HCT116 (cell line): ENCODE data around the gene TRIM10. TPM values are rescaled to one million over a fixed set of nuclear protein-coding genes. Genes with fewer than 3 reads are reported as not detected.
A peak's percentile ranks its signal among the peaks of the same experiment; 100 is the strongest.

Experiments
- ATAC-seq: fragments of 200-7000 bp; cut with Tn5 transposase; 2 replicates; pipeline ENCODE4 v1.9.1; 2020; ENCODE audit warnings: mild to moderate bottlenecking, moderate library complexity
- BruUV-seq: library from RNA; stranded (reverse); fragments of 400-500 nt; replicated peaks from 2 replicates; lab custom pipeline; 2021; lab: Mats Ljungman, UMichigan
- CTCF ChIA-PET: fragments of 300-600 bp; sonication (Branson Sonifier 250); formaldehyde crosslinking; loops from one replicate; lab custom pipeline; 2021; ENCODE audit warnings: antibody characterized with exemption; lab: Charles Lee
- POLR2A ChIA-PET: fragments of 300-600, 350-600 bp; sonication (Branson Sonifier 250); formaldehyde crosslinking; loops from one replicate; lab custom pipeline; 2021; ENCODE audit warnings: antibody characterized with exemption; lab: Charles Lee
- RAD21 ChIA-PET, 2 experiments: fragments of 300-600 bp; sonication (Branson Sonifier 250); formaldehyde crosslinking; loops; one replicate each; lab custom pipeline; 2023; ENCODE audit warnings: low total read pairs in 2 of 2; ENCODE audit not compliant: uncharacterized antibody in 2 of 2, unreplicated experiment in 2 of 2, low non-redundant PET in 1 of 2; lab: Charles Lee
- DNase-seq: peaks from one replicate; pipeline ENCODE4 v3.0.0-alpha.2; 2010; ENCODE audit warnings: low read depth, low spot score
- H2AFZ ChIP-seq: fragments of 200-600 bp; shearing (Covaris generic), sonication (generic); 2 replicates; pipeline ENCODE4 v1.6.1; 2017; ENCODE audit warnings: low read depth, mixed run types, mixed read lengths, antibody characterized with exemption, low read length; ENCODE audit not compliant: poor library complexity, severe bottlenecking
- H3K27ac ChIP-seq: 2 replicates; pipeline ENCODE4 v1.5.1; 2012; ENCODE audit warnings: low read depth, low read length
- H3K27me3 ChIP-seq: fragments of 200-600 bp; sonication (generic); 2 replicates; pipeline ENCODE4 v1.6.1; 2016; ENCODE audit warnings: mixed run types, low read length, mixed read lengths; ENCODE audit not compliant: insufficient read depth
- H3K36me3 ChIP-seq, 2 experiments: fragments of 200-500 bp in 1 of 2; fragments of 200-600 bp in 1 of 2; sonication (Bioruptor generic) in 1 of 2; sonication (generic) in 1 of 2; 2 replicates each; pipeline versions ENCODE4 v1.5.1 to v1.6.1; 2014 to 2016; ENCODE audit warnings: low read length in 2 of 2, inconsistent platforms in 1 of 2, mixed read lengths in 1 of 2, mixed run types in 1 of 2; ENCODE audit not compliant: insufficient read depth in 2 of 2, control insufficient read depth in 1 of 2
- H3K4me1 ChIP-seq, 2 experiments: fragments of 200-600 bp in 1 of 2; sonication (generic) in 1 of 2; 2 replicates each; pipeline versions ENCODE4 v1.5.1 to v1.6.1; 2012 to 2017; ENCODE audit warnings: low read length in 2 of 2, inconsistent platforms in 1 of 2, mild to moderate bottlenecking in 1 of 2, mixed read lengths in 1 of 2, mixed run types in 1 of 2, moderate library complexity in 1 of 2; ENCODE audit not compliant: insufficient read depth in 2 of 2, control insufficient read depth in 1 of 2
- H3K4me2 ChIP-seq: fragments of 200-600 bp; sonication (generic); 2 replicates; pipeline ENCODE4 v1.6.1; 2017; ENCODE audit warnings: mixed run types, low read length, mixed read lengths
- H3K4me3 ChIP-seq, 2 experiments: fragments of 200-600 bp in 1 of 2; sonication (generic) in 1 of 2; replicated peaks in 1 of 2; 2 replicates each; pipeline ENCODE4 v1.5.1; 2011 to 2016; ENCODE audit warnings: low read length in 2 of 2, control low read depth in 1 of 2, low read depth in 1 of 2, mild to moderate bottlenecking in 1 of 2, mixed read lengths in 1 of 2, mixed run types in 1 of 2
- H3K79me2 ChIP-seq: fragments of 200-600 bp; sonication (generic); 2 replicates; pipeline ENCODE4 v1.6.1; 2017; ENCODE audit warnings: mild to moderate bottlenecking, mixed run types, low read length, moderate library complexity, mixed read lengths; ENCODE audit not compliant: insufficient read depth
- H3K9ac ChIP-seq: fragments of 200-600 bp; sonication (generic); 2 replicates; pipeline ENCODE4 v1.6.1; 2016; ENCODE audit warnings: low read length, mixed read lengths
- H3K9me2 ChIP-seq: fragments of 200-600 bp; sonication (generic), shearing (Covaris generic); 2 replicates; pipeline ENCODE4 v1.6.1; 2017; ENCODE audit warnings: mixed run types, mild to moderate bottlenecking, moderate library complexity; ENCODE audit not compliant: insufficient read depth
- H3K9me3 ChIP-seq, 2 experiments: fragments of 200-500 bp in 1 of 2; fragments of 200-600 bp in 1 of 2; sonication (Bioruptor generic) in 1 of 2; sonication (generic) in 1 of 2; 2 replicates each; pipeline ENCODE4 v1.6.1; 2014 to 2017; ENCODE audit warnings: low read length in 2 of 2, mixed read lengths in 2 of 2, inconsistent platforms in 1 of 2, low read depth in 1 of 2, mild to moderate bottlenecking in 1 of 2, mixed run types in 1 of 2, moderate library complexity in 1 of 2; ENCODE audit not compliant: control insufficient read depth in 1 of 2, insufficient read depth in 1 of 2
- H4K20me1 ChIP-seq: fragments of 200-600 bp; sonication (generic), shearing (Covaris generic); 2 replicates; pipeline ENCODE4 v1.6.1; 2017; ENCODE audit warnings: mixed run types, mild to moderate bottlenecking, moderate library complexity; ENCODE audit not compliant: insufficient read depth
- EZH2phosphoT487 ChIP-seq: fragments of 200-600 bp; IDR thresholded peaks from 2 replicates; pipeline ENCODE4 v1.6.1; 2018; ENCODE audit warnings: antibody characterized with exemption, borderline replicate concordance
- JUND ChIP-seq: IDR thresholded peaks from 2 replicates; pipeline ENCODE4 v1.6.1; 2012
- POLR2A ChIP-seq: IDR thresholded peaks from 2 replicates; pipeline ENCODE4 v1.7.0; 2011; ENCODE audit warnings: borderline replicate concordance; ENCODE audit not compliant: insufficient read depth, insufficient read length; ENCODE audit errors: extremely low read depth
- POLR2AphosphoS5 ChIP-seq: IDR thresholded peaks from 2 replicates; pipeline ENCODE4 v1.6.1; 2011; ENCODE audit warnings: mild to moderate bottlenecking, low read depth, low read length, moderate library complexity
- SIN3A ChIP-seq: IDR thresholded peaks from 2 replicates; pipeline ENCODE4 v1.6.1; 2012; ENCODE audit warnings: low read depth
- SP1 ChIP-seq: IDR thresholded peaks from 2 replicates; pipeline ENCODE4 v1.6.1; 2012; ENCODE audit warnings: low read depth
- TCF7L2 ChIP-seq: IDR thresholded peaks from 2 replicates; pipeline ENCODE4 v1.7.0; 2011; ENCODE audit warnings: borderline replicate concordance, inconsistent platforms; ENCODE audit not compliant: insufficient read depth, insufficient read length; ENCODE audit errors: extremely low read depth
- YY1 ChIP-seq: IDR thresholded peaks from 2 replicates; pipeline ENCODE4 v1.6.1; 2011; ENCODE audit warnings: low read length, low read depth, moderate library complexity, mild to moderate bottlenecking; ENCODE audit not compliant: insufficient replicate concordance; ENCODE audit errors: extremely low read depth
- ZBTB33 ChIP-seq: IDR thresholded peaks from 2 replicates; pipeline ENCODE4 v1.6.1; 2011; ENCODE audit warnings: mild to moderate bottlenecking, low read length, moderate library complexity; ENCODE audit not compliant: insufficient replicate concordance; ENCODE audit errors: extremely low read depth
- ZFX ChIP-seq: fragments of 450-650 bp; IDR thresholded peaks from 2 replicates; pipeline ENCODE4 v1.6.1; 2017
- intact Hi-C: fragments of 100-400 bp; cut with micrococcal nuclease; formaldehyde crosslinking; loops from 2 replicates; pipeline ENCODE4 v1.10.0; 2022
- total RNA-seq: library from RNA; stranded (reverse); gene quantifications from one replicate; pipeline ENCODE4 v1.2.1, GENCODE V29; 2021; ENCODE audit not compliant: unreplicated experiment
- TF ChIP-seq, protein P1 (sequence below): IDR thresholded peaks from 2 replicates; pipeline ENCODE4 v1.6.1; 2012

The TRIM10 gene
- total RNA-seq, 1 experiment from 2014 or later = 0.98 TPM

- Histone ChIP-seq H3K4me3 (peak overlapping the region; percentile 52 to 66), H4K20me1 (no peaks in the 10 kb centered on the region), H3K79me2 (no peaks in the 10 kb centered on the region), H3K36me3 (no peaks in the 10 kb centered on the region), H2AFZ (no peak overlapping the region), H3K27ac (peak overlapping the region; percentile 49; the same call in 1 of the 2 replicates), H3K9ac (peak overlapping the region; percentile 54), H3K4me2 (peak overlapping the region; percentile 93), H3K9me2 (no peaks in the 10 kb centered on the region), H3K27me3 (no peaks in the 10 kb centered on the region), H3K9me3 (no peaks in the 10 kb centered on the region), H3K4me1 (peaks cover 9 to 25% of the 10 kb centered on the region in 2 experiments; a peak in 3 of 4 replicates)
- ChIA-PET RAD21 (no interaction called here), POLR2A (no interaction called here), CTCF (no interaction called here)
- no peak for TF ChIP-seq ZBTB33
- intact Hi-C loops = loop anchor here (2.0 kb wide), 1 partner anchor 61 kb away; no protein-coding TSS in a partner anchor
- ATAC-seq (no peak), DNase-seq (no peak)
- no TSS peak for BruUV-seq
These were observed 3.1 kb upstream of the TRIM10 start for GRCh38 chr6:30163918-30164654.

GRCh38 chr6:30163090-30163917 lies 2.3 kb upstream of the TRIM10 start, which contains the start of gene TRIM15:
TSS of gene TRIM15 (plus strand) at chr6:30163546. CDS start at chr6:30163685, 139 bp downstream.
- ChIA-PET RAD21 (no interaction called here), CTCF (no interaction called here), POLR2A (no interaction called here)
- H3K27me3 ChIP-seq = no peaks in the 10 kb centered on the region
- H3K79me2 ChIP-seq = no peaks in the 10 kb centered on the region
- H4K20me1 ChIP-seq = no peaks in the 10 kb centered on the region
- H3K4me1 ChIP-seq = peaks cover 9 to 25% of the 10 kb centered on the region in 2 experiments; a peak in 3 of 4 replicates
- TSS peak; percentile 82 for BruUV-seq
- H3K4me2 ChIP-seq = peak within 1 kb of the TSS; percentile 93
- ATAC-seq (peak; percentile 92), DNase-seq (peak; percentile 73)
- peak within 1 kb of the TSS; percentile 52 to 66 for H3K4me3 ChIP-seq
- peak within 1 kb of the TSS; percentile 49 for H3K27ac ChIP-seq
- no peaks in the 10 kb centered on the region for H3K36me3 ChIP-seq
- no peaks in the 10 kb centered on the region for H3K9me3 ChIP-seq
- H3K9me2 ChIP-seq = no peaks in the 10 kb centered on the region
- peak within 1 kb of the TSS; percentile 49 for H2AFZ ChIP-seq
- H3K9ac ChIP-seq = peak within 1 kb of the TSS; percentile 54
- intact Hi-C loops = loop anchor here (2.0 kb wide), 1 partner anchor 61 kb away; no protein-coding TSS in a partner anchor
- TF ChIP-seq SIN3A = 0 out of 2 replicates have a peak, but pooled peaks have one; percentile 13
- TF ChIP-seq TCF7L2 = peak; percentile 73
- no peak for TF ChIP-seq POLR2A
- no peak for TF ChIP-seq EZH2phosphoT487
- TF ChIP-seq JUND = no peak
- TF ChIP-seq SP1 = no peak
- TF ChIP-seq ZFX = no peak
- TF ChIP-seq POLR2AphosphoS5 = peak; percentile 90
- no peak for TF ChIP-seq YY1
- TF ChIP-seq ZBTB33 = no peak
- TF ChIP-seq, protein P1, sequence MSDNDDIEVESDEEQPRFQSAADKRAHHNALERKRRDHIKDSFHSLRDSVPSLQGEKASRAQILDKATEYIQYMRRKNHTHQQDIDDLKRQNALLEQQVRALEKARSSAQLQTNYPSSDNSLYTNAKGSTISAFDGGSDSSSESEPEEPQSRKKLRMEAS = peak; percentile 68
